ENCODE results near the gene SLC50A1. TPM values are rescaled to one million over a fixed set of nuclear protein-coding genes. Genes with fewer than 3 reads are reported as not detected.
A peak's percentile ranks its signal among the peaks of the same experiment; 100 is the strongest.
"Not testable (repeated sequence)": the region's sequence is repeated elsewhere in the genome, so short reads cannot be mapped to it uniquely, and the experiment has no call there.

Gene SLC50A1
- total RNA-seq, 2 donors from 2014 or later: 42.8 to 47.3 TPM

DNA sequence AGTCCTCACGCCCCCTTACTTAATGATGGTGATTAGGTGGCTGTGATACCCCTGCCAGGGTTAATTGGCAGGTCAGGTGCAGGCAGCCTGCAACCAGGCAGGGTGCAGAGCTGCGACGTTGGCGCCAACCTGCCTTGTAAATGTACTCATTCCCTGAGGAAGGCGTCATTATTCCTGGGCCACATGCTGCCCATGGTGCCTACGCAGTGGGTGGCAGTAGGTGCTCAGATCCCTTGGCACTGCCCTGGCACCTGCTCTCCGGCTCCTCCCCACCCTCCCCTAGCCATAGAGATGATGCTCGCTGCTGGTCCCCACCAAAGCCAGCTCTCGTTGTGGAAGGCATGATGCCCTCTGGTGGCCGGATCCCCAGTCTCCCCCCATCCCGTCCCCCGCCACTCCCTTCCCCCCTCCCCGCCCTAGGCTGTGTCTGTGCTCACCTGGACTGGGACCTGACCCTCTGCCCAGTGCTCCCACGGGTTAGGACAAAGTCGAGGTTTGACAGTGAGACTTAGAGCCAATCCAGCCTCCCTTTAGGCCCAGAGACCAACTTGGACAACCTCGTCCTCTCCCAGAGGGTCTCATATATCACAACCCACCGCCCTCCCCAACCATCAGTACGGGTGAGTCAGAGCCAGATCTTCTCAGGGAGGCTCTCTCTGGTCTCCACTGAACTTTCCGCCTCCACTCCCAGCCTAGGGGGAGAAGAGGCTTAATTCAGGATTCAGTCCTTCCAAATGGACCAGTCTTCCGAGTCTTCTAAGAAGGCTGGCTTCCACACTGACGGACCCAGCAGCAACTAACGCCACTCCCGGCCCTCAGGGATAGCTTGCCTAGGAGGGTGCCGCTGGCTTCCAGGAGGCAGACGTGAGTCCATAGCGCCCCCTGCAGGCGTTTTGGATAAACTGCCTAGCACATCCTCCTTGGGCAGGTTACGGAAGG lies 31.8 kb downstream of the SLC50A1 start:
- Mint-ChIP-seq H3K9me3 (no peaks in the 10 kb centered on the region), H3K4me1 (peaks cover 16% of the 10 kb centered on the region), H3K4me3 (peak overlapping the region; percentile 67), H3K27ac (peak overlapping the region; percentile 30), H3K27me3 (no peaks in the 10 kb centered on the region), H3K36me3 (ENCODE audit: low read depth) (peaks cover 36% of the 10 kb centered on the region)
- peak; percentile 86 for ATAC-seq (replicated peaks)

- Mint-ChIP-seq H3K27ac (peak overlapping the region; percentile 30), H3K36me3 (ENCODE audit: low read depth) (peaks cover 40% of the 10 kb centered on the region), H3K4me1 (peaks cover 16% of the 10 kb centered on the region), H3K4me3 (peak overlapping the region; percentile 67)
- H3K9me3 Mint-ChIP-seq; ATAC-seq (replicated peaks); H3K27me3 Mint-ChIP-seq: not testable (repeated sequence)
Measured at GRCh38 chr1:155168105-155168445, 32.4 kb downstream of the SLC50A1 start.

- no peak for ATAC-seq (replicated peaks)
- peaks cover 45% of the 10 kb centered on the region for H3K36me3 Mint-ChIP-seq (ENCODE audit: low read depth)
- peaks cover 22% of the 10 kb centered on the region for H3K4me1 Mint-ChIP-seq
- no peak overlapping the region for H3K27ac Mint-ChIP-seq
- H3K9me3 Mint-ChIP-seq: no peaks in the 10 kb centered on the region
- no peak overlapping the region for H3K4me3 Mint-ChIP-seq
- H3K27me3 Mint-ChIP-seq: no peaks in the 10 kb centered on the region
Measured at GRCh38 chr1:155168456-155169210, 33.0 kb downstream of the SLC50A1 start.

GRCh38 chr1:155169541-155169940 lies 33.9 kb downstream of the SLC50A1 start:
- no peaks in the 10 kb centered on the region for H3K27me3 Mint-ChIP-seq
- no peak overlapping the region for H3K4me3 Mint-ChIP-seq
- peaks cover 49% of the 10 kb centered on the region for H3K36me3 Mint-ChIP-seq (ENCODE audit: low read depth)
- H3K4me1 Mint-ChIP-seq: peaks cover 27% of the 10 kb centered on the region
- no peaks in the 10 kb centered on the region for H3K9me3 Mint-ChIP-seq
- H3K27ac Mint-ChIP-seq: no peak overlapping the region
- ATAC-seq (replicated peaks): no peak

DNA sequence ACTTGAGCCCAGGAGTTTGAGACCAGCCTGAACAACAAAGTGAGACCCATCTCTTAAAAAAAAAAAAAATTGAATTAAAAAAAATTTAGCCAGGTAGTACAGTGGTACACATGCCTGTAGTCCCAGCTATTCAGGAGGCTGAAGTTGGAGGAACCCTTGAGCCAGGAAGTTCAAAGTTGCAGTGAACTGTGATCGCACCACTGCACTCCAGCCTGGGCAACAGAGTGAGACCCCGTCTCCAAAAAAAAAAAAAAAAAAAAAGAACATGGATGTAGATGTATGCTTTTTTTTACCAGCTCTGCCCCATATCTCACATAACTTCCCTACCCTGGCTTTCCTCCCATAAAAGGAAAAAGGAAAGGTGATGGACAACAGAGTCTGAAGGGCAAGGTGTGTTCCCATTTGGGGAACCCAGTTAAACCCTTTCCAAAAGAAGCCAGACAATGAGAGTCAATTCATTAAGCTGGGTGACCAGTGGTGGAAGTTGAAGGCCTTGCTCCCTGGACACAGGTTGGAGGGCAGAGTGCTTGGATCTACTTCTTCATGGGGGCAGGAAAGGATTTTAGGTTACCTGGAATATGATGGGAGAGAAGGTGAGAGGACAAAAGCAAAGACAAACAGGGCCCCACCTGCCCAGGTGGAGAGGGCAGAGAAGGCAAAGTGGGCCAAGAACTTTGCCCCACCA lies 34.6 kb downstream of the SLC50A1 start:
- Mint-ChIP-seq H3K4me3 (no peak overlapping the region), H3K27me3 (no peaks in the 10 kb centered on the region), H3K9me3 (no peaks in the 10 kb centered on the region), H3K27ac (no peak overlapping the region), H3K4me1 (peaks cover 27% of the 10 kb centered on the region), H3K36me3 (ENCODE audit: low read depth) (peaks cover 49% of the 10 kb centered on the region)
- ATAC-seq (replicated peaks): no peak

GRCh38 chr1:155170806-155171205 lies 35.2 kb downstream of the SLC50A1 start:
- no peaks in the 10 kb centered on the region for H3K9me3 Mint-ChIP-seq
- H3K36me3 Mint-ChIP-seq (ENCODE audit: low read depth): peaks cover 49% of the 10 kb centered on the region
- H3K4me3 Mint-ChIP-seq: peak overlapping the region; percentile 100
- no peak for ATAC-seq (replicated peaks)
- no peaks in the 10 kb centered on the region for H3K27me3 Mint-ChIP-seq
- H3K4me1 Mint-ChIP-seq: peaks cover 27% of the 10 kb centered on the region
- H3K27ac Mint-ChIP-seq: no peak overlapping the region

GRCh38 chr1:155171836-155172731 lies 36.4 kb downstream of the SLC50A1 start:
- H3K27ac Mint-ChIP-seq: peak overlapping the region; percentile 100
- H3K27me3 Mint-ChIP-seq: no peaks in the 10 kb centered on the region
- peak; percentile 27 for ATAC-seq (replicated peaks)
- peak overlapping the region; percentile 100 for H3K4me3 Mint-ChIP-seq
- peaks cover 34% of the 10 kb centered on the region for H3K4me1 Mint-ChIP-seq
- no peaks in the 10 kb centered on the region for H3K9me3 Mint-ChIP-seq
- H3K36me3 Mint-ChIP-seq (ENCODE audit: low read depth): peaks cover 57% of the 10 kb centered on the region

GRCh38 chr1:155172732-155173477 lies 37.3 kb downstream of the SLC50A1 start, which contains the start of gene KRTCAP2:
KRTCAP2 (minus strand) TSS chr1:155173304; CDS start chr1:155173224, 80 bp downstream.
- Mint-ChIP-seq H3K4me3 (peak within 1 kb of the TSS; percentile 100), H3K4me1 (peaks cover 25% of the 10 kb centered on the region), H3K27me3 (no peaks in the 10 kb centered on the region), H3K9me3 (no peaks in the 10 kb centered on the region), H3K27ac (peak within 1 kb of the TSS; percentile 100), H3K36me3 (ENCODE audit: low read depth) (peaks cover 65% of the 10 kb centered on the region)
- ATAC-seq (replicated peaks): peak; percentile 85

- peak; percentile 57 for ATAC-seq (replicated peaks)
- H3K9me3 Mint-ChIP-seq: no peaks in the 10 kb centered on the region
- peak within 1 kb of the TSS; percentile 100 for H3K4me3 Mint-ChIP-seq
- H3K27ac Mint-ChIP-seq: peak within 1 kb of the TSS; percentile 100
- H3K36me3 Mint-ChIP-seq (ENCODE audit: low read depth): peaks cover 68% of the 10 kb centered on the region
- H3K4me1 Mint-ChIP-seq: peaks cover 24% of the 10 kb centered on the region
- no peaks in the 10 kb centered on the region for H3K27me3 Mint-ChIP-seq
Measured at GRCh38 chr1:155173478-155174323, 38.0 kb downstream of the SLC50A1 start, which contains the start of gene TRIM46. TRIM46 (plus strand) TSS chr1:155173849; CDS start chr1:155173967, 118 bp downstream.

DNA sequence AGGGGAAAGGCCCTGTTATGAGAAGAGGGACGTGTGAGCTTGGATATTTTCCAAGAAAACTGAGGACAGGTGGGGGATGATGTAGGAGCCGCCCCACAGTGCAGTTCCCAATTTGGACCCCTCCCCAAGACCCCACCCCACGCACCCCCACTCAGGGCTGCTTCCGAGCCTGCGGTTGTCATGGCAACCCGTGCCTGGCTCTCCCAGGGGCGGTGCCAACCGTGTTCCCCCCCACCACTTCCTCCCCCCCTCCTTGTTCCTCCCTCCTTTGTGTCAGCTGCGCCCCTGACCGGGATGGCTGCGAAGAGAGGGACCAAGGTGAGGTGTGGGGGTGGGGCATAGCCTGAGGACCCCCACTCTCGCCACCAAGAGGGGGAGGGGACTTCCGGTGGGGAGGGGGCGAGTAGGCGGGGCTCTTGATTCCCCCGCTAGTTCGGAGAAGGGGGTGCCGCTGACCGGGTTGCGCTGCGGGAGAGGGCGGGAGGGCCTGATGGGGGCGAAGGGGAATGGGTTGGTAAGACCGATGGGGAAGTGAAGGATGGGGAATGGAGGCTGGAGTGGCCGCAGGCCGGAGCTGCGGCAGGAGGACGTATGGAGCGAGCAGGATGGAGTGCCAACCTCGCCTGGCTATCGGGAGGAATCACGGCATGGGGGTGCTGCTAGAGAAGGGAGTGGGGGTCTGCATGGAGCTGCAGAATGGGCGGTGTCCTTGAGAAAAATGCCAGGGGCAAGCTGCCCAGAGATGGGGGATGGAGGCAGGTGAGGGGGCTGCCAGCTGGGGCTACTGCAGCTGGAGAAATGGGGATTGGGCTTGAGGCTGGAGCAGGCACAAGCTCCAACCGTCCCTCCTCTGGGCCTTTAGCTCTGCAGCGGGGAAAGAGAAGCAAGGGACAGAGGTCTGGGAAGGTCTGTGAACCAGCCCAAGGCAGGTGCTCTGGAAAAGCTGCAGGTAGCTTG lies 39.0 kb downstream of the SLC50A1 start:
- Mint-ChIP-seq H3K9me3 (no peaks in the 10 kb centered on the region), H3K4me1 (peaks cover 24% of the 10 kb centered on the region), H3K27ac (peak overlapping the region; percentile 100), H3K27me3 (no peaks in the 10 kb centered on the region), H3K36me3 (ENCODE audit: low read depth) (peaks cover 70% of the 10 kb centered on the region), H3K4me3 (peak overlapping the region; percentile 100)
- ATAC-seq (replicated peaks): no peak

- Mint-ChIP-seq H3K36me3 (ENCODE audit: low read depth) (peaks cover 67% of the 10 kb centered on the region), H3K4me3 (peak overlapping the region; percentile 100), H3K4me1 (peaks cover 24% of the 10 kb centered on the region), H3K27me3 (no peaks in the 10 kb centered on the region), H3K27ac (peak overlapping the region; percentile 100), H3K9me3 (no peaks in the 10 kb centered on the region)
- ATAC-seq (replicated peaks): no peak
Measured at GRCh38 chr1:155175281-155175926, 39.8 kb downstream of the SLC50A1 start.
